HepG2 (cell line): ENCODE data around the gene ACOXL.
A peak's percentile ranks its signal among the peaks of the same experiment; 100 is the strongest.

Experiments used
- MXI1 ChIP-seq: IDR thresholded peaks from 3 replicates; pipeline ENCODE4 v1.6.1; 2012; ENCODE audit warnings: low read depth, low read length, inconsistent platforms, borderline replicate concordance
- PCBP1 ChIP-seq: fragments of 200-400 bp; formaldehyde crosslinking; IDR thresholded peaks from 2 replicates; pipeline ENCODE4 v1.6.1; 2017; ENCODE audit warnings: mild to moderate bottlenecking, low read depth, low read length, borderline replicate concordance
- RFXANK ChIP-seq: IDR thresholded peaks from 2 replicates; pipeline ENCODE4 v1.6.1; 2016
- ZIK1 ChIP-seq: sonication (generic); formaldehyde crosslinking; IDR thresholded peaks from 2 replicates; pipeline ENCODE4 v1.5.0; 2020; ENCODE audit warnings: mild to moderate bottlenecking, low read depth, missing genetic modification reagents, borderline replicate concordance
- ZNF180 ChIP-seq: sonication (generic); formaldehyde crosslinking; IDR thresholded peaks from 2 replicates; pipeline ENCODE4 v1.4.0; 2020; ENCODE audit warnings: low read depth, missing genetic modification reagents, borderline replicate concordance
- ZNF451 ChIP-seq: sonication (generic); formaldehyde crosslinking; IDR thresholded peaks from 2 replicates; pipeline ENCODE4 v1.5.0; 2020; ENCODE audit warnings: mild to moderate bottlenecking, missing genetic modification reagents
- ZNF549 ChIP-seq: sonication (generic); formaldehyde crosslinking; IDR thresholded peaks from 2 replicates; pipeline ENCODE4 v1.5.0; 2020; ENCODE audit warnings: missing genetic modification reagents
- TF ChIP-seq, protein P1 (sequence below): sonication (generic); formaldehyde crosslinking; IDR thresholded peaks from 2 replicates; pipeline ENCODE4 v1.5.0; 2020; ENCODE audit warnings: mild to moderate bottlenecking, missing genetic modification reagents, moderate library complexity

GRCh38 chr2:111069722-111070121 is 337.3 kb downstream of the ACOXL start:
- TF ChIP-seq MXI1 = no peak
- TF ChIP-seq ZNF549 (CRISPR knock-in tag) = no peak
- no peak for TF ChIP-seq ZNF180
- no peak for TF ChIP-seq ZIK1 (CRISPR knock-in tag)
- TF ChIP-seq ZNF451 (CRISPR knock-in tag) = no peak
- TF ChIP-seq, protein P1, sequence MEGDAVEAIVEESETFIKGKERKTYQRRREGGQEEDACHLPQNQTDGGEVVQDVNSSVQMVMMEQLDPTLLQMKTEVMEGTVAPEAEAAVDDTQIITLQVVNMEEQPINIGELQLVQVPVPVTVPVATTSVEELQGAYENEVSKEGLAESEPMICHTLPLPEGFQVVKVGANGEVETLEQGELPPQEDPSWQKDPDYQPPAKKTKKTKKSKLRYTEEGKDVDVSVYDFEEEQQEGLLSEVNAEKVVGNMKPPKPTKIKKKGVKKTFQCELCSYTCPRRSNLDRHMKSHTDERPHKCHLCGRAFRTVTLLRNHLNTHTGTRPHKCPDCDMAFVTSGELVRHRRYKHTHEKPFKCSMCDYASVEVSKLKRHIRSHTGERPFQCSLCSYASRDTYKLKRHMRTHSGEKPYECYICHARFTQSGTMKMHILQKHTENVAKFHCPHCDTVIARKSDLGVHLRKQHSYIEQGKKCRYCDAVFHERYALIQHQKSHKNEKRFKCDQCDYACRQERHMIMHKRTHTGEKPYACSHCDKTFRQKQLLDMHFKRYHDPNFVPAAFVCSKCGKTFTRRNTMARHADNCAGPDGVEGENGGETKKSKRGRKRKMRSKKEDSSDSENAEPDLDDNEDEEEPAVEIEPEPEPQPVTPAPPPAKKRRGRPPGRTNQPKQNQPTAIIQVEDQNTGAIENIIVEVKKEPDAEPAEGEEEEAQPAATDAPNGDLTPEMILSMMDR (CRISPR knock-in tag) = peak; percentile 24
- TF ChIP-seq PCBP1 = no peak
- no peak for TF ChIP-seq RFXANK (CRISPR knock-in tag)
